C1 segment of cervical spinal cord (tissue), 14 donors: ENCODE results near the gene TLK2.
"Not testable (repeated sequence)": the region's sequence is repeated elsewhere in the genome, so short reads cannot be mapped to it uniquely, and the experiment has no call there.

Experiments
- DNase-seq, 14 donors: peaks; one replicate each; lab custom pipeline; 2025; lab: John Stamatoyannopoulos, UW

The TLK2 gene

DNA sequence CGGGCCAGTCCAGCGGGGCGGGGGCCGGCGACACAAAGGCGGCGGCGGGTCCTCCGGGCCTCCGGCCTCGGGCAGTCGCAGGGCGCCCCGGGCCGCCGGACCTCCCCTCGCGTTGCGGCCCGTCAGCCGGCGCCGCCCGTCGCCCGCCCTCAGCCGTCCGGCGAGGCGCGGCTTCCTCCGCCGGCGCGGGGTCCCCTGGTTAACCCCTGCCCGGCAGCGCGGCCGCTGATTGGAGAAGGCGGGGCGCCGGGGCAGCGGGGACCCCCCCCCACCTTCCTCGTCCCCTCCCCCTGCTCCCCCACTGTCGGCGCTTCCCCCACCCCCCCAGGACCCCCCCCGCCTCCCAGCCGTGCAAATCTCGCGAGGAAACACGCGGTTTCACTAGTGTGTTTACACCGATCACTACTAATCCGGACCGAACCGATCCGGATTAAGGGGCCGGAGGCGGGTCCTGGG, at the start of gene TLK2:
TLK2 (plus strand) TSS at position 402 of the 456 bp plus-strand sequence. CDS start 2,301 bp downstream, outside the sequence.
- peak in 11 of 14 donors; percentile 40 to 83 (median 55) for DNase-seq

DNA sequence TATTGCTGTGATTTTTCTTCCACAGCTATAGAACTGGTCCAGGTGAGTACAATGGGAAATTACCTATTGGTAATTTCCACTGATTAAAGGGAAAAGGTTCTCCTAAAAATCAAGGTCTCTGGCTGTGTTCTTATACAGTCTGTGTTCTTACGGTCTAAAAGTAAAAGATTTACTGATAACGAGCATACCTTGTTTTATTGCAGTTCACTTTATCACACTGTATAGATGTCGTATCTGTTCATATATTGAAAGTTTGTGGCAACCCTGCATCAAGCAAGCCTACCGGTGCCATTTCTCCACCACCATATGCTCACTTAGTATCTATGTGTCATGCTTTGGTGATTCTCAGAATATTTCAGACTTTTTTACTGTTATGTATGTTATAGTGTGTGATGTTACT, 43.4 kb upstream of the TLK2 start:
- DNase-seq = not testable (repeated sequence)

DNA sequence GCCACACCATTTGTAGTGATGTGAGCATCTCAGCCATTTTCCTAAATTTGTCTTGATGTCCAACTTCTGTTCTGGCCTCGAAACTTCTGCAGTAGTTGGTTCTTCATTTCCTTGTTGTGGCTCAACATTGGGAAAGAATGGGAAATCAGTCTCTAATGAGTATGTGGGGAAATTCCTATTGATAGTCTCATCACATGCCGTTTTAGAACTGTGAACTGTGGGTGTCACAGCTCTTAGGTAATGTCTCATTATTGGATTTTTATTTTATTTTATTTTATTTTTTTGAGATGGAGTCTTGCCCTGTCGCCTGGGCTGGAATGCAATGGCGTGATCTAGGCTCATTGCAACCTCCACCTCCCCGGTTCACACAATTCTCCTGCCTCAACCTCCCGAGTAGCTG, 37.4 kb upstream of the TLK2 start:
- not testable (repeated sequence) for DNase-seq

DNA sequence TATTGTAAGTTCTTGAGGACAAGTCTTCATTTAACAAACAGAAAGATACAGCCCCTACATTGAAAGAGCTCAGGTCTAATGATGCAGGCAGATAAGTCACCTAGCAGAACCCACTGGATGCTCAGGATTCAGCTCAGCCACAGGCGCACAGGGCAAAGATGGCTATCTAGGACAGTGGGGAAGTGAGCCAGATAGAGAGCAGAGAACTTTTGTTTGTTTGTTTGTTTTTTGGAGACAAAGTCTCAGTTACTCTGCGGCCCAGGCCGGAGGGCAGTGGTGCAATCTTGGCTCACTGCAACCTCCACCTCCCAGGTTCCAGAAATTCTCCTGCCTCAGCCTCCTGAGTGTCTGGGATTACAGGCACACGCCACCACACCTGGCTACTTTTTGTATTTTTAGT, 34.6 kb upstream of the TLK2 start:
- DNase-seq = no peak

DNA sequence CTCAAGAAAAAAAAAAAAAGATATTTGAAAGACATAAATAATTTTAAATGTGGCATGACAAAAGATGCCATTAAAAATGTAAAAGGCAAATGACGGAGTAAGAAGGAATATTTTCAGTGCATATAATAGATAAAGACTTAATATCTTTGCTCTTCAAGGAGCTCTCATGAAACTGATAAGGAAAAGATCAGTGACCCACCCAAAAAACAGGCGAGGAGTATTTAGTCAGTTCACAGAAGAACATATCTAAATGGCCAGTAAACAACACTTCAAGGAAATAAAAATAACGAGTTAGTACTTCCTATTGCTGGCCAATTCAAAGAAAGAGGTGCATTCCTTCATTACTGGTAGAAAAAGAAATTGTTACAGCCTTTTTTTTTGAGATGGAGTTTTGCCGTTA, 32.8 kb upstream of the TLK2 start:
- DNase-seq = not testable (repeated sequence)

DNA sequence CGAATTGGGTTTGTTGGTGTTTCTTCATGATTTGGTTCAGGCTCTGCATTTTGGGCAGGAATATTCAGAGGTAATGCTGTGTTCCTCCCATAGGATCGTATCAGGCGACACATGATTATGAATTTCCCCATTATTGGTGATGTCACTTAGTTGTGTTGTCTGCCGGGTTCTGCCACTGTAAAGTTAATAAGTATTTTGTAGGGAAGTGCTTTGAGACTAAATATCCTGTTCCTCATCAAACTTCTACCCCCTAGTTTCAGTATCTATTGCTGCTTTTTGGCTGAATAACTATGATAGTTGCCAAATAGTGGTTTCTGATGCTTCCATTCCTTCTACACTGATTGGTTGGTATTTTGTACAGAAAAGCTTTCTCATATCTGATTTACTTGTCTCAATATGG, 26.4 kb upstream of the TLK2 start:
- DNase-seq = not testable (repeated sequence)

DNA sequence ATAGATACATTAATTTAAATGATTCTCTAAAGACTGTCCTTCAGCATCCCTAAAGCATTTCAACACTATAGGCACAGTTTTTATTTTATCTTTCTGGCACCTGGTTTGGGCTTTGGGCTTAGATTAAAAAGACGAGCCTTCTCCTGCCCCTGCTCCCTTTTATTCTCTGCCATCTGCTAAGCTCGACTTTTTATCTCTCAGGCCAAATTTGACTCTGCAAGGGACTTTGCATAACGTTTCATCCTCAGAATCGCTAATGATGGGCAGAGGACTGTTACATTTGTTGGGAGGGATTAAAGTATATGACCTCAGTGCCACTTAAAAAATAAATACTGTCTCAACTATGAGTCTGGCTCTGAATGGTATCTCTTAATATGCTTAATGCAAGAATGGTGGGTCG, 25.6 kb upstream of the TLK2 start:
- not testable (repeated sequence) for DNase-seq

DNA sequence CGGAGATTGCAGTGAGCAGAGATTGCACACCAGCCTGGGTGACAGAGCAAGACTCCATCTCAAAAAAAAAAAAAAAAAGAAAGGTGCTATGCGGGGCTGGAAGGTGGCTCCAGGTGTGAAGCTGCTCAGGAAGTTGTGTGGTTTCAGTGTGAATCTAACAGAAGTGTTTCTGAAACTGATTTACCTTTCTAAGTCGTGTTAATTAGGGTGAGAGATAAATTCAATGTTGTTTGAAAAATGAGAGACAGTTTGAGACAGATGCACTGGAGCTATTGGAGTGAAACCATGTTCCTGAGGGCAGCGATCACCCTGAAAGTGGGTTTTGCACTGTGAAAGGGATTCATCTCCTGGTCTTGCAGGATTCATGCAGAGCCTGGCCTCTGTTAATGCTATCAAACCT, 25.0 kb upstream of the TLK2 start:
- DNase-seq = not testable (repeated sequence)

DNA sequence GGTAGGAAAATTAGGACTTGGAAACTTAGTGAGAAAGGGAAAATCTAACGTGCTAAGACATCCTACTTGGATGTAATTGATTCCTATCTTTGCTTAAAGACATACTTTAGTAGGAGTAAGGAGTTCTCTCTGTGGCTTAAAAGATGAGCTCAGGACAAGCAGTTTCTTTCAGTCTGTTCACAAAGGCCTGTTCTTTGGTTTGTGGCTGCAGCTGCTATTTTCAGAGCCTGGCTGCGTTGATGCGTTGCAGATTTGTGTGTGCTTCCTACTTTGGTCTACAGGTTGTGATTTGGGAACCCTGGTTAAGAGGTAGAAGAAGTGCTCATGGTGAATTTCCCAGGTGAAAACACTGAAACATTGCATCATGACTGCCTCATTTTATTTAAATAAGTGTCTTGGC, 24.5 kb upstream of the TLK2 start:
- DNase-seq = peak in 1 of 14 donors; percentile 3

DNA sequence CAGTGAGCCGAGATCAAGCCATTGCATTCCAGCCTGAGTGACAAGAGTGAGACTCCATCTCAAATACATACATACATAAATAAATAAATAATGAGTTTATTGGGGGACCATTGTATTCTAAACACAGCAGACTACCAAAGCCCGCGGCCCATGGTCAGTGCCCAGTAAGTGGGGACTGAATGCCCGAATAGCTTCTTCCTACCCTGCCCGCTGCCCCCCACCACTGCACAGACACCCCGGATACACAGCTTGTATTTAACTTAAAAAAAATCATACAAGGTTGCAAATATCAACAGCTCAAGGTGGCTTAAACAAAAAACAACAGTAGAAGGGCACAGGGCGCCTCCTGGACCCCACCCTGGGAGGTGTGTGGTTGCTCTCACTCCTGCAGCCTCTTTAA, 22.6 kb upstream of the TLK2 start:
- DNase-seq = no peak

DNA sequence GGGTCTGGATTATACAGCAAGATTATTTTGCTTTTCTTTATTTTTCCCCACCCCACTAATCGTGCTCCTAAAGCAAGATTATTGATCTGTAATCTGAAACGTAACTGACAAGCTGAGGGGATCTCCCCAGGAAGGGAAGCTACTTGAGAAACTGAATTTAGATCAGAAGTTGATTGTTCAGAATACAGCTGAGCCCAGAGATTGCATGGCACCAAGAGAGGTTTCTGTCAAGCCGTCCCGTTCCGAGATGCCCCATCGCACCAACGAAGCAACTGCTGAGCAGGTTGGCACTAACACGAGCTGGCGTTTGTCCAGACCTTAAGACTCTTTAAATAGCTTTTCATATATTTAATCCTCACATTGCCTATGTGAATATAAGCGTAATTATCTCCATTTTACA, 20.1 kb upstream of the TLK2 start:
- DNase-seq = not testable (repeated sequence)

DNA sequence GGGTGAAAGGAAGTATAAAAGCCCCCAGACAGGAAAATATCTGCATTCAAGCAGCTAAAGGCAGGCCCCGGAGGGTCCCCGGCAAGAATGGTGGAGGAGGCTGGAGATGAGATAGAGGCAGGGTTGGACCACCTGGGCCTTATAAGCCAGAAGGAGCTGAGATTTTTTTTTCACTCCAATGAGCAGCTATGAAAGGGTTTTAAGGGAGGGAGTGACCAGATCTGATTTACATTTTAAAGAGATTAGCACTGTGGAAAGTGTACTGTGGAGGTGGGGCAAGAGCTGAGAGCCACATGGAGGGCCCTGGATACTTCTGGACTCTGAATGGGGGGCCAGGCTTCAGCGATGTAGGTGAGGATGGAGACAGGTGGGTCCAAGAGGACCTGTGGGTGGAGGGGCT, 14.2 kb upstream of the TLK2 start:
- not testable (repeated sequence) for DNase-seq

DNA sequence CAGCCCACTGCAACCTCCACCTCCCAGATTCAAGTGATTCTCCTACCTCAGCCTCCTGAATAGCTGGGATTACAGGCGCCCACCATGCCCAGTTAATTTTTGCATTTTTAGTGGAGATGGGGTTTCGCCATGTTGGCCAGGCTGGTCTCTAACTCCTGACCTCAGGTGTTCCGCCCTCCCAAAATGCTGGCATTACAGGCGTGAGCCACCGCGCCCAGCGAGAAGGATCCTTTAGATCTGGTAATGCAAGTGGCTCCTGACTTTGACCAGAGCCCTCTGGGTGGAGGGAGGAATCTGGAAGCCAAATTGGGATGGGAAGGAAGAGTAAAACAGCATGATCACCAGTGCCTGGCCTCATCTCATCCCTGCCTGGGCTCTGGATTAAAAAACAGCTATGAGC, 13.4 kb upstream of the TLK2 start:
- not testable (repeated sequence) for DNase-seq

DNA sequence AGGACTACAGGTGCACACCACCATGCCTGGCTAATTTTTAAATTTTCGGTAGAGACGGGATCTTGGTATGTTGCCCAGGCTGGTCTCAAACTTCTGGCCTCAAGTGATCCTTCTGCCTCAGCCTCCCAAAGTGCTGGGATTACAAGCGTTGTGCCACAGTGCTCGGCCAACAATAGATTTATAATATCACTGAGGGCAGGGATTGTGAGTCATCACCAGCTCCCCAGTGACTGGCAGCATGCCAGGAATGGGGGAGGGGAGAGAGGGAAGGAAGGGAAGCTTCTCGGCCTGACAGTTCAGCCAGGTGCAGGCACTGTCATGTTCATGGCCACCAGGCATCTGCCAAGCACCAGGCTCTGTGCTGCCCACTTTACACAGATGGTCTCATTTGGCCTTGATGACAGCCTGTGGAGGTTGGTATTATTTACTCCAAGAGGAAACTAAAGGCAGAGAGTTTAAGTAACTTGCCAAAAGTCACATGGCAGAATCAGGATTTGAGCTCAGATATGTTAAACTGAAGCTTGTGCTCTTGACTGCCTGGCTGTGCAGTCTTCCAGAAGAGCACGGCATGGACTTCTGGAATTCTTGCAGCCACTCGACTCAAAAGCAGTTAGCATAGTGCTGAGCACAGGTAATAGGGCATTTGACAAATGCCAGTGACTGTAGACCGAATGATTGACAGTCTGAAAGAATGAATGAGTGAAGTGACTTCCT, 7.8 kb upstream of the TLK2 start:
- DNase-seq = peak in 7 of 14 donors; percentile 4 to 88 (median 22)

DNA sequence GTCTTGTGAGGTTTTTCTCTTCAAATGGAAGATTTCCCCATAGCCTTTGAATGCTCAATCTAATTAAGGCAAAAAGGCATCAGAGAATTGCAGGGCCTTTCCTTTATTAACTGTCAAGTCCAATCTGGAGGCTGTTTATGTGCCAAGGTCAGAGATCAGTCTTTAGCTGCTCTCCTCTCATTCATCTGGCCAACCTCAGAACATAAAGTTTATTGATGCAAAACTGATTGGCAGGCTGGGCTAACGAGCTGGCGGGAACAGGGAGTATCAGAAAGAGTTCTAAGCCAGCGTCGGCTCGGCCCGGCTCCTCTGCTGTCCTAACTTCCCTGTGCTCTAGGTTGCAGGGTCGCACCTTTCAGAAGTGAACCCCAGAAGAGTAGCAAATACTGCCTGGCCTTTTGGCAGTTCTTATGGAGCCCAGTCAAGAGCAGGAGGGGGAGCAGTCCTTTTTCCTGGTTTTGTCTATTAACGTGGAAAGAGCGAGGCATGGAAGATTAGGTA, 7.2 kb upstream of the TLK2 start:
- not testable (repeated sequence) for DNase-seq

DNA sequence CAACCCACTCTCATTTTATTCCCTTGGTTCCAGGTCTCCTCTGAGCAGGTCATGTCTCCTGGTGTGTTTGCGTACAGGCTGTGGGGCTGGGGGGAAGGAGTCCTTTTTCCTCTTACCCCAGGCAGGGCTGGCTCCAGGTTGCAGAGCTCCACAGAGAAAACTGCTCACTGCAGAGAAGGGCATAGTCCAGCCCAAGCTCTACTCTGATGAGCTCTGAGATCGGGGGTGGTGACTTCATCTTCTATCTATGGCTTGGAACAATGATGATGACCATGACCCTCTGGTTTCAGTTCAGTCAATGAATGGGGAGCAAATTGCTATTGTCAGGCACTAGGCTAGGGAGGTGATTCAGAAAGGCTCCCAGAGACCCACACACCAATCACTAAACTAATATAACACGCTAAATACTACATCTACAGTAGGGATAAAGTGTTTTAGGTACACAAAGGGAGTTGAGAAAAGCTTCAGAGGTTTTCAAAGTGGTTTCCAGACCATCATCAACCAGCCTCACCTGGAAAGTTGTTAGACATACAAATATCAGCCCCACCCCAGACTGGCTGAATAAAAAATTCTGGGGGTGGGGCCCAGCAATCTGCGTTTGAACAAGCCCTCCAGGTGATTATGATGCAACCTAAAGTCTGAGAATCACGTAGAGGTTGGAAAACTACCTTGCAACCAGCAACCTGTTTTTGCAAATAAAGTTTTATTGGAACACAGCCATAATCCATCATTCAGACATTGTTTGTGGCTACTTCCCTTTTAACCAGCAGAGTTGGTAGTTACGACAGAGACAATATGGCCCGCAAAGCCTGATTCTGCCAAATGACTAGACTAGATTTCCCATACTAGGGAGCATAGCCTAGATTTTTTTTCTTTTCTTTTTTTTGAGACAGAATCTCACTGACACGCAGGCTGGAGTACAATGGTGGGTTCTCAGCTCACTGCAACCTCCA, 5.3 kb upstream of the TLK2 start:
- DNase-seq = not testable (repeated sequence)

DNA sequence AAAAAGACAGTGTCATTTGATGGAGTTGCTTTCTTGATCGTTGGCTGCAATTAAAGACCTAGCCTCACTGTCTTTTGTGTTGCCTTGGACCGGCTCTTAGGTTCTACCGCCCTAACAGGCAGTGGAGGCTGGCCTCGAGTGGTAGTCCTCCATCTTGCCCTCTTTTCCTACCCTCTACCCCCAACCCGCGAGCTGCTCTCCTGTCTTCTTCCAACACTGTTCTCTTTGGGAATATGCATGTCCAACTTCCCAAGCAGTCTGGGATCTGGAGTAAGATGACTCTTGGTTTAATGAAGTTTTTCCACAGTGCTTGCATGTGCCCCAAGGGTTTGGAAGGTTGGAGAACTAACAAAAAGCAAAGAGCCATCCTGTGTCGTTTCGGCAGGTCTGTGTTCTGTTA, 1.5 kb upstream of the TLK2 start:
- not testable (repeated sequence) for DNase-seq

DNA sequence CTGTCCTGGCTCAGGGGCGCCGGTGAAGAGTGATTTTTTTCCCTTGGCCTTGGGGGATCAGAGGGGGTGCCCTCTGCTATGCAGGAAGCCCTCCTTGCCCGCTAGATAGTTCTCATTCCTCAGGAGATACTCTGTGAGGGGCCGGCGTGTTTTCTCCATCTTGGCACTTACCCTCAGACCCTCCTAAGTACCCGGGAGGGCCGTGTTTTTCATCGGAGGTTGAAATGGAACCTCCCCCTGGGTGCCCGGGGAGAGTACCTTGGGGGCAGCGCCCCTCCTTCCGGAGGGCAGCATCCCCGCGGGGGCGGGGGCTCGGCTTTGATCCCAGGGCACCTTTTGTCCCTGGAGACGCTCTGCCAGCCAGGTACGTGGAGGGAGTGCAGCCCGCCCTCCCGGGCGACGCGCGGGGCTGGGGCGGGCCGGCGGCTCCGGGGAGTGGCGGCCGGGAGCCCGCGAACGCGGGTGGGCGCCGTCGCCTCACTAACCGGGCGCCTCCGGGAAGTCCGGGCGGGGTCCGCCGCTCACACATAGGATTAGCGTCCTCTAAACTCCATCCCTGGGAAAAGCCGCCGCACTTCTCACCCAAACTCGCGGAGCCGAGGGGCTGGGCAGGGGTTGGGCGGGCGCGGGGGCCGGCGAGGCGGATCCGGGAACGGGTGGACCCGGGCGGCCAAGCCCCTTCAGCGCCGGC, 762 bp upstream of the TLK2 start:
- peak in 7 of 14 donors; percentile 19 to 79 (median 51) for DNase-seq

DNA sequence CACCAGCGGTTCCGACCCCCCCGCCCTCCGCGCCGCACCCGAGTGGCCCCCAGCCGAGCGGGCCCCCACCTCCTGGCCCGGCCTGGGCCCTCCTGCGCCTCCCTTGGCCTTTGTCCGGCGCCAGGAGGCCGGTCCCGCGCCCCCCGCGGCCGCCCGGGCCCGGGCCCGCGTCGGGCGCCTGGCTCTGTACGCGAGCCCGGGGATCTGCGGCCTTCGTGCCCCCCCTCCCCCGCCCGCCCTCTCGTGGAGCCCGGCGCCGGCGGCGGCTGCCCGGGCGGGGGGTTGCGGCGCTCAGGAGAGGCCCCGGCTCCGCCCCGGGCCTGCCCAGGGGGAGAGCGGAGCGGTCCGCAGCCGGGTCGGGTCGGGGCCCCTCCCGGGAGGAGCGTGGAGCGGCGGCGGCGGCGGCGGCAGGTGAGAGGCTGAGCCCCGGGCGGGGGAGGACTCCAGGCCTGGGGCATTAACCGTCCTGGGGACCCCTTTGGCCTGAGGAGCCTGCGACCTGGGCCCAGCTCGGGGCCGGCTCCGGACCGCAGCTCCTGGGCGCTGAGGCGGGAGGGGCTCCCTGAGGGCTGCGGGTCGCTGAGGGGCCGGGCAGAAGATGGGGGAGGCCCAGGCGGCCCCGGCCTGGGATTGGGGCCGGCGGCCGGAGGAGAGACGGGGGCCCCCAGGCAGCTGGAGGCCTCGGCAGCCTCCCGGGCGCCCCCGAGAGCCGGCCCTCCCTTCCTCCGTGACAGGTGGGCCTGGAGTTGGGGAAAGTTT, 434 bp downstream of the TLK2 start:
- peak in 9 of 14 donors; percentile 7 to 81 (median 45) for DNase-seq

DNA sequence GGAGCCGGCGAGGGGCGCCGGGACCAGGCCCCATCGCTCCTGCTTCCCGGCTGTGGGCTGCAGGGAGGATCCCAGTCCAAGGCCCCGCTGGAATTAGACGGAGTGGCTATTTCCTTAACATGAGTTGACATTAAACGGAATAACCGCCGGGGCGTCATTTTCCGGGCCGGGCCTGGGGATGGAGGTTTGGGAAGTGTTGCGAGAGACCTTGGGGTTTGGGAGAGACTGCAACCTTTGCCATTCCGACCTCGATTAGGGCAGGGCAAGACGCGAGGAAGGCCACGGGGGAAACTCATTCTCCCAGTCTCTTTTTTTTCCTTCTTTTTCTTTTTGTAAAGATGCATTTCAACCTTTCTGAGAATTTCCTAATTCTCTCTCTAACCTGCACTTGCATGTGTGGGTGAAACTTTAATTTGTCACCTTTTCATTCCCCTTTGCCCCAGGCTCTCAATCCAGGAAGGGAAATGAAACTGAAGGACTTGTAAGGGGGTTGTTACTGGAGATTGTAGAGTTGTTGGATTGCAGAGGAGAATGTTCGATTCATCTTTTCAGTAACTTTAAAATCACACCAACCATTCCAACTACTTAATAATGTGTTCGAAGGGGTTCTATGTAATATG, 1.1 kb downstream of the TLK2 start:
- peak in 8 of 14 donors; percentile 14 to 53 (median 34) for DNase-seq
